ENCODE data around the gene OR2AG1. TPM values are rescaled to one million over a fixed set of nuclear protein-coding genes. Genes with fewer than 3 reads are reported as not detected.

The OR2AG1 gene
- total RNA-seq, 1 experiment from 2014 or later, result not detected

- H3K9me3 ChIP-seq (ENCODE audit: control insufficient read depth, insufficient read depth, low read depth, low read length), result no peaks in the 10 kb centered on the region
- DNase-seq (ENCODE audit: low read depth, low spot score) (no peak), ATAC-seq (no peak)
- no peak overlapping the region for H3K27ac ChIP-seq (ENCODE audit: low read length)
- no TSS peak for BruUV-seq (replicated peaks)
- ChIA-PET CTCF (no interaction called here), POLR2A (no interaction called here)
- intact Hi-C loops (cut with micrococcal nuclease; ENCODE audit: unreplicated experiment), result no loop called here
- no peaks in the 10 kb centered on the region for H3K4me1 ChIP-seq (ENCODE audit: control insufficient read depth, insufficient read depth, low read length)
- no peak for TF ChIP-seq REST (IDR thresholded peaks at IDR 0.05; ENCODE audit: insufficient read depth in 1 of 2, low read depth in 2 of 2, low read length in 1 of 2)
- no peak for TF ChIP-seq SIN3A (IDR thresholded peaks at IDR 0.05; ENCODE audit: borderline replicate concordance, insufficient read depth, low read depth, low read length)
- TF ChIP-seq CTCF (IDR thresholded peaks at IDR 0.05), result no peak
- TF ChIP-seq POLR2AphosphoS5 (IDR thresholded peaks at IDR 0.05; ENCODE audit: low read depth, low read length), result no peak
- TF ChIP-seq TCF7L2 (IDR thresholded peaks at IDR 0.05; ENCODE audit: low read depth, low read length), result no peak
- no peaks in the 10 kb centered on the region for H3K36me3 ChIP-seq (ENCODE audit: control insufficient read depth, insufficient read depth, low read length)
- in situ Hi-C loops (cut with HindIII; ENCODE audit: low pct_unique_long_range_greater_than_20kb, low sequenced_read_pairs), result no loop called here
- peaks cover 6% of the 10 kb centered on the region for H3K27me3 ChIP-seq (ENCODE audit: control insufficient read depth, insufficient read depth, low read length)
- H3K4me3 ChIP-seq (ENCODE audit: low read depth in 2 of 2, low read length in 2 of 2), result no peak overlapping the region
These were observed 4.3 kb upstream of the OR2AG1 start for GRCh38 chr11:6778518-6778917.

GRCh38 chr11:6780829-6781228 lies 2.0 kb upstream of the OR2AG1 start:
- Histone ChIP-seq H3K36me3 (ENCODE audit: control insufficient read depth, insufficient read depth, low read length) (no peaks in the 10 kb centered on the region), H3K27ac (ENCODE audit: low read length) (no peak overlapping the region), H3K4me3 (ENCODE audit: low read depth in 2 of 2, low read length in 2 of 2) (no peak overlapping the region), H3K4me1 (ENCODE audit: control insufficient read depth, insufficient read depth, low read length) (no peaks in the 10 kb centered on the region), H3K27me3 (ENCODE audit: control insufficient read depth, insufficient read depth, low read length) (0 out of 2 replicates have a peak, but pooled peaks cover 6% of the 10 kb centered on the region), H3K9me3 (ENCODE audit: control insufficient read depth, insufficient read depth, low read depth, low read length) (no peaks in the 10 kb centered on the region)
- in situ Hi-C loops (cut with HindIII; ENCODE audit: low pct_unique_long_range_greater_than_20kb, low sequenced_read_pairs) (no loop called here), intact Hi-C loops (cut with micrococcal nuclease; ENCODE audit: unreplicated experiment) (no loop called here)
- ChIA-PET POLR2A (no interaction called here), CTCF (no interaction called here)
- DNase-seq (ENCODE audit: low read depth, low spot score) (no peak), ATAC-seq (no peak)
- TF ChIP-seq CTCF (IDR thresholded peaks at IDR 0.05) (no peak), TCF7L2 (IDR thresholded peaks at IDR 0.05; ENCODE audit: low read depth, low read length) (no peak), SIN3A (IDR thresholded peaks at IDR 0.05; ENCODE audit: borderline replicate concordance, insufficient read depth, low read depth, low read length) (no peak), REST (IDR thresholded peaks at IDR 0.05; ENCODE audit: insufficient read depth in 1 of 2, low read depth in 2 of 2, low read length in 1 of 2) (no peak), POLR2AphosphoS5 (IDR thresholded peaks at IDR 0.05; ENCODE audit: low read depth, low read length) (no peak)
- no TSS peak for BruUV-seq (replicated peaks)
